Gastrocnemius medialis (tissue), 4 donors: ENCODE results near the gene CD38. TPM values are rescaled to one million over a fixed set of nuclear protein-coding genes. Genes with fewer than 3 reads are reported as not detected.

Experiments
- ATAC-seq, 2 donors: fragments of 150-250 bp; one replicate each; pipeline ENCODE4 v1.9.1; 2016
- DNase-seq, 2 donors: peaks; one replicate each; pipeline ENCODE4 v3.0.0-alpha.2; 2019
- H3K27ac ChIP-seq, 4 donors: fragments of 200-600 bp; sonication (generic); 1 replicate in 1 of 4; 2 replicates in 3 of 4; pipeline ENCODE4 v1.5.1; 2016 to 2018; ENCODE audit warnings: mild to moderate bottlenecking in 2 of 4, moderate library complexity in 1 of 4
- H3K27me3 ChIP-seq, 3 donors: fragments of 200-600 bp; sonication (generic) in 2 of 3; 1 replicate in 1 of 3; 2 replicates in 2 of 3; pipeline versions ENCODE4 v1.5.1 to v1.6.0; 2016 to 2019; ENCODE audit warnings: mild to moderate bottlenecking in 1 of 3, moderate library complexity in 1 of 3
- H3K36me3 ChIP-seq, 2 donors: fragments of 200-600 bp; sonication (generic) in 1 of 2; one replicate each; pipeline ENCODE4 v1.5.1; 2017 to 2018
- H3K4me1 ChIP-seq, 2 donors: fragments of 200-600 bp; sonication (generic) in 1 of 2; one replicate each; pipeline ENCODE4 v1.5.1; 2016 to 2017; ENCODE audit warnings: mild to moderate bottlenecking in 2 of 2
- H3K4me3 ChIP-seq, 4 donors: fragments of 200-600 bp; sonication (generic) in 3 of 4; 1 replicate in 1 of 4; 2 replicates in 3 of 4; pipeline ENCODE4 v1.5.1; 2016 to 2019; ENCODE audit warnings: mild to moderate bottlenecking in 2 of 4
- H3K9me3 ChIP-seq, 3 donors: fragments of 200-600 bp; sonication (generic) in 2 of 3; 1 replicate in 1 of 3; 2 replicates in 2 of 3; pipeline ENCODE4 v1.5.1; 2016 to 2019
- CTCF ChIP-seq, 5 experiments: fragments of 450-650 bp in 3 of 5; fragments of 200-600 bp in 2 of 5; sonication (generic) in 2 of 5; IDR thresholded peaks in 4 of 5; conservative IDR thresholded peaks in 1 of 5; 1 replicate in 4 of 5; 2 replicates in 1 of 5; pipeline ENCODE4 v1.5.1; 2016 to 2019; ENCODE audit warnings: antibody characterized with exemption in 5 of 5, mild to moderate bottlenecking in 3 of 5, moderate library complexity in 3 of 5
- POLR2A ChIP-seq, 2 donors: fragments of 450-650 bp; IDR thresholded peaks; one replicate each; pipeline ENCODE4 v1.6.1; 2017; ENCODE audit warnings: antibody characterized with exemption in 2 of 2, mild to moderate bottlenecking in 2 of 2, moderate library complexity in 2 of 2
- in situ Hi-C, 4 donors: fragments of 200-750 bp; cut with MboI; loops; one replicate each; pipeline versions ENCODE4 v1.15.0 to v1.8.0; 2017; ENCODE audit warnings: low sequenced_read_pairs in 4 of 4
- intact Hi-C: fragments of 100-400 bp; cut with DNase I; formaldehyde crosslinking; loops from one replicate; pipeline ENCODE4 v1.15.1; 2023; ENCODE audit warnings: low total_unique reads
- total RNA-seq, 4 donors: library from RNA; depleted of rRNA; stranded (reverse); fragments of >200 nt; gene quantifications; one replicate each; pipeline versions ENCODE4 v1.1.0 to v1.2.3, GENCODE V29; 2016

Gene CD38
- total RNA-seq, 4 donors from 2014 or later: 0.73 to 9.0 (median 2.4) TPM

- Histone ChIP-seq H3K4me3 (no peak overlapping the region), H3K27me3 (no peaks in the 10 kb centered on the region), H3K4me1 (peaks cover 0 to 2% of the 10 kb centered on the region in 2 donors), H3K27ac (no peak overlapping the region), H3K36me3 (no peaks in the 10 kb centered on the region), H3K9me3 (no peaks in the 10 kb centered on the region)
- no peak for DNase-seq
- in situ Hi-C loops: no loop called here
- intact Hi-C loops: no loop called here
- no peak for ATAC-seq
- no peak for TF ChIP-seq POLR2A (IDR thresholded peaks at IDR 0.05)
- no peak for TF ChIP-seq CTCF (IDR thresholded peaks at IDR 0.05 in 4 of 5, conservative IDR thresholded peaks at IDR 0.05 in 1 of 5)
Measured at GRCh38 chr4:15771216-15772058, 6.7 kb upstream of the CD38 start.

- no peak for TF ChIP-seq POLR2A (IDR thresholded peaks at IDR 0.05)
- no peak for TF ChIP-seq CTCF (IDR thresholded peaks at IDR 0.05 in 4 of 5, conservative IDR thresholded peaks at IDR 0.05 in 1 of 5)
Measured at GRCh38 chr4:15774020-15774420, 4.1 kb upstream of the CD38 start.

DNA sequence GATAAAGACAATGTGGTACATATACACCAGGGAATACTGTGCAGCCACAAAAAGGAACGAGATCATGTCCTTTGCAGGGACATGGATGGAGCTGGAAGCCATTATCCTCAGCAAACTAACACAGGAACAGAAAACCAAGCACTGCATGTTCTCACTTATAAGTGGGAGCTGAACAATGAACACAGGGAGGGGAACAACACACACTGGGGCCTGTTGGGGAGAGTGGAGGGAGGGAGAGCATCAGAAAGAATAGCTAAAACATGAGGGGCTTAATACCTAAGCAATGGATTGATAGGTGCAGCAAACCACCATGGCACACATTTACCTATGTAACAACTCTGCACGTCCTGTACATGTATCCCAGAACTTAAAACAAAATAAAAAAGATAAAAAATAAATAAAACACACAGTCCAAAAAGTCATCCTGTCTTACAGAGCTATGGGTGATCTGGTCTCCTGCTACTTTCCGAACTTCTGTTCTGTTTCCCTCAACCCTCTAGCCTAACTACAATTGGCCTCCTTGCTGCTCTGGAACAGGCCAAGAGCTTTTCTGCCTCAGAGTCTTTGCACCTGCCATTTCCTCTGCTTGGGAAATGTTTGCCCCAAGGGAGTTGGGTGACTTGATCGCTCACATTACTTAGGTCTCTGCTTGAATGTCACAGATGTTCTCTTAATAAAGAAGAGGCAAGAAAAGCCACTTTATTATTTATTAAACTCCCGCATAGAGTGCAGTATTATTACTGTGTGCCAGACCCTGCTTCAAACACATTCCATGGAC lies 1.1 kb upstream of the CD38 start:
- peak overlapping the region; percentile 89 to 91 (median 90) for H3K27ac ChIP-seq
- H3K36me3 ChIP-seq: no peaks in the 10 kb centered on the region
- H3K27me3 ChIP-seq: no peaks in the 10 kb centered on the region
- in situ Hi-C loops: loop anchor here in 1 of 4 donors (25.0 kb wide), 1 partner anchor 435 kb away; no protein-coding TSS in a partner anchor
- H3K4me3 ChIP-seq: no peak overlapping the region
- peak; percentile 39 for ATAC-seq
- DNase-seq: peak; percentile 23 to 37
- intact Hi-C loops: no loop called here
- TF ChIP-seq CTCF (IDR thresholded peaks at IDR 0.05 in 4 of 5, conservative IDR thresholded peaks at IDR 0.05 in 1 of 5): no peak
- TF ChIP-seq POLR2A (IDR thresholded peaks at IDR 0.05): no peak
- H3K4me1 ChIP-seq: peaks cover 6 to 27% of the 10 kb centered on the region in 2 donors
- H3K9me3 ChIP-seq: no peaks in the 10 kb centered on the region

More at GRCh38 chr4:15774020-15774420, 4.1 kb upstream of the CD38 start:
- ATAC-seq (no peak), DNase-seq (no peak)
- peaks cover 0 to 16% of the 10 kb centered on the region in 2 donors for H3K4me1 ChIP-seq
- no peaks in the 10 kb centered on the region for H3K36me3 ChIP-seq
- in situ Hi-C loops: no loop called here
- no peaks in the 10 kb centered on the region for H3K9me3 ChIP-seq
- no peak overlapping the region for H3K27ac ChIP-seq
- intact Hi-C loops: no loop called here
- no peaks in the 10 kb centered on the region for H3K27me3 ChIP-seq
- H3K4me3 ChIP-seq: no peak overlapping the region

DNA sequence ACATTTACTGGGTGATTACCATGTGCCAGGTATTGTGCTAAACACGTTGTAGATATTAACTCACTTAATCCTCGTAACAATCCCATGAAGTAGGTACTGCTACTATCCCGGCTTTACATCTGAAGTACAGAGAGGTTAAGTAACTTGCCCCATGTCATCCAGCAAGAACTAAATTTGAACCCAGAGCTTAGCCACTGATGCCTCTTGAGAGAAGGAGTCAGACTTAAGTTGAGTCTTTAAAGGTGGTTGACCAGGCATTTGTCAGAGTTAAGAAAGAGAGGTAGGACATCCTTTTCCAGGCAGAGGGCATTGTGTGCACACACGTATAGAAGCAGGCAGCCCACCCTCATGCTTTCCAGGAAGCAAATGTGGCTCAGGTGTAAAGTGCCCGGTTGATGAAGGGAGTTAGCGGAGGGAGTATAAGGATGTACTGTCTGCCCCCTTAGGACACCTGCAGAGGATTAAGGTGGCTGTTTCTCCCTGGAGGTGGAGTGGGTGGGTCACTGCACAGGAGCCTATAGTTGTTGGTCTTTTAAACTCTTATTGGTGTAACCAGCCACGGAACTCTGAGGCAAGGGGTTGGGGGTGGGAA lies 335 bp upstream of the CD38 start:
- in situ Hi-C loops: loop anchor here in 1 of 4 donors (25.0 kb wide), 1 partner anchor 435 kb away; no protein-coding TSS in a partner anchor
- no peaks in the 10 kb centered on the region for H3K27me3 ChIP-seq
- H3K4me3 ChIP-seq: peak overlapping the region; percentile 71 to 86 (median 78)
- H3K9me3 ChIP-seq: no peaks in the 10 kb centered on the region
- H3K36me3 ChIP-seq: no peaks in the 10 kb centered on the region
- TF ChIP-seq CTCF (IDR thresholded peaks at IDR 0.05 in 4 of 5, conservative IDR thresholded peaks at IDR 0.05 in 1 of 5) (no peak), POLR2A (IDR thresholded peaks at IDR 0.05) (no peak)
- peaks cover 6 to 27% of the 10 kb centered on the region in 2 donors for H3K4me1 ChIP-seq
- intact Hi-C loops: loop anchor here (2.0 kb wide), 1 partner anchor 47 kb away; no protein-coding TSS in a partner anchor
- peak; percentile 1 to 5 for ATAC-seq
- DNase-seq: no peak
- H3K27ac ChIP-seq: peak overlapping the region; percentile 89 to 91 (median 90)
